GM12874 (cell line): ENCODE results near the gene ZSCAN2.
A peak's percentile ranks its signal among the peaks of the same experiment; 100 is the strongest.

Experiments used
- TF ChIP-seq, protein P1 (sequence below): IDR thresholded peaks from 2 replicates; pipeline ENCODE4 v1.5.1; 2011; ENCODE audit warnings: low read depth, mild to moderate bottlenecking, control low read depth, low read length, moderate library complexity; ENCODE audit not compliant: insufficient read depth

Gene ZSCAN2

DNA sequence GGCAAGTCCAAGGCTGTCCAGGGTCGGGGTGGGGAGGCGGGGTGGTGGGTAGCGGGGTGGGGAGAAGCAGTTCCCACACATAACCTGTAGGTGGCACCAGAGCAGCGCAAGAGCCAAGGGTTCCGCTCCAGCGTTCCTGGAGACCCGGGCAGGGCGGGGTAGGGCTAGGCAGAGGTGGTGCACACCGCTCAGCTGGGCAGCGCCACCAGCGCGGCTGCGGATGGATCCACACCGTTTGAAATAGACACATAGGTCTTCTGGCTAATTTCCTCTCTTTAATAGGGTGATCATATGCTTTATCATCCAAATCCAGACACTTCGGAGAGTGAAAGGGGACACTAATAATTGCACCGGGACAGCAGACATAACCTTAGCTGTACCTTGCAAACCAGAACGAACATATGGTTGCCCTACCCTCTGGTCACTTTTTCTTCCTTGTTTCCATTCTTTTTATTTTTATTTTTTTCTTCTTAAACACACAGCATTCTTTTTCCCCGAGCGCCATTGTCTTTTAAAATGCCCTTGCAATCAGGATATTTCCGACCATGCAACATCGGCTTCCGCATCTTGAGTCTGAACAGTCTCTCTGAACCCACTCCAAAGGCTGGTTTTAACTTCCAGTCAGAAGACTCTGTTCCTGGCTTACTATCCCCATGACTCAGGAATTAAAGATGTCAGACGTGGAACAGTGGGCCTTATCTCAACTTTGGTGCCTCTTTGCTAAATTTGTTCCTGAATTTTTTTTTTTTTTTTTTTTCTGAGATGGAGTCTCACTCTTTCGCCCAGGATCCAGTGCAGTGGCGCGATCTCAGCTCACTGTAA is 12.5 kb upstream of the ZSCAN2 start:
- TF ChIP-seq, protein P1, sequence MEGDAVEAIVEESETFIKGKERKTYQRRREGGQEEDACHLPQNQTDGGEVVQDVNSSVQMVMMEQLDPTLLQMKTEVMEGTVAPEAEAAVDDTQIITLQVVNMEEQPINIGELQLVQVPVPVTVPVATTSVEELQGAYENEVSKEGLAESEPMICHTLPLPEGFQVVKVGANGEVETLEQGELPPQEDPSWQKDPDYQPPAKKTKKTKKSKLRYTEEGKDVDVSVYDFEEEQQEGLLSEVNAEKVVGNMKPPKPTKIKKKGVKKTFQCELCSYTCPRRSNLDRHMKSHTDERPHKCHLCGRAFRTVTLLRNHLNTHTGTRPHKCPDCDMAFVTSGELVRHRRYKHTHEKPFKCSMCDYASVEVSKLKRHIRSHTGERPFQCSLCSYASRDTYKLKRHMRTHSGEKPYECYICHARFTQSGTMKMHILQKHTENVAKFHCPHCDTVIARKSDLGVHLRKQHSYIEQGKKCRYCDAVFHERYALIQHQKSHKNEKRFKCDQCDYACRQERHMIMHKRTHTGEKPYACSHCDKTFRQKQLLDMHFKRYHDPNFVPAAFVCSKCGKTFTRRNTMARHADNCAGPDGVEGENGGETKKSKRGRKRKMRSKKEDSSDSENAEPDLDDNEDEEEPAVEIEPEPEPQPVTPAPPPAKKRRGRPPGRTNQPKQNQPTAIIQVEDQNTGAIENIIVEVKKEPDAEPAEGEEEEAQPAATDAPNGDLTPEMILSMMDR = peak; percentile 87

DNA sequence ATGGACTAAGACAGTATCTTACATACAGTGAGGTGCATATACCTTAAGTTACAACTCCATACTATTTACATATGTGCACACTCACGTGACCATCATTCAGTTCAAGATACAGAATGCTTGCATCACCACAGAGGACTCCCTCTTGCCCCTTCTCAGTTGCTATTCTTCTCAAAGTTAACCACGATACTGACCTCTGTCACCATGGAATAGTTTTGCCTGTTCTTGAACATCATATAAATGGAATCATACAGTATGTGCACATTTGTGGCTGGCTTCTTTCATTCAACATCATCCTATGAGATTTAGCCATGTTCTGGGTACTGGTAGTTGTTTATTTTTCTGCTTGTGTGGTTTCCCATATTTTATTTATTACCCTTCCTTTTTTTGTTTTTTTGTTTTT is 10.4 kb upstream of the ZSCAN2 start:
- TF ChIP-seq, protein P1 = no peak

DNA sequence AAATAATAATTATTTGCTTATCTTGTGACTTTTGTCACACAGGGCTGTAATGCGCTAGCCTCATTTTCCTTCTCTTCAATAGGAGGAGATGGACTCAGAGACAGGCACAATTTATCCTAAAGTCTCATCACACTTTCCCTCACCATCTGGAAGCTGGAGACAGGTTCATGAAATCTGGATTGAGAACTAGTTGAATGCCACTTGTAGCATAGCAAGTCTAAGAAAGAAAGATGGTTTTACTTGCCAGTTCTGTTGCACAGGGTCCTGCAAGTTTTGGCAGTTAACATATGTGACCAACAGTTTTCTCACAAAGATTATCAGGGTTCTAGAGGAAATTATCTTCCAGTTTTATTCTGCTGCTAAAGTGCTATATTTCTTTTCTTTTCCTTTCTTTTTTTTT is 9.0 kb upstream of the ZSCAN2 start:
- TF ChIP-seq, protein P1 = no peak

DNA sequence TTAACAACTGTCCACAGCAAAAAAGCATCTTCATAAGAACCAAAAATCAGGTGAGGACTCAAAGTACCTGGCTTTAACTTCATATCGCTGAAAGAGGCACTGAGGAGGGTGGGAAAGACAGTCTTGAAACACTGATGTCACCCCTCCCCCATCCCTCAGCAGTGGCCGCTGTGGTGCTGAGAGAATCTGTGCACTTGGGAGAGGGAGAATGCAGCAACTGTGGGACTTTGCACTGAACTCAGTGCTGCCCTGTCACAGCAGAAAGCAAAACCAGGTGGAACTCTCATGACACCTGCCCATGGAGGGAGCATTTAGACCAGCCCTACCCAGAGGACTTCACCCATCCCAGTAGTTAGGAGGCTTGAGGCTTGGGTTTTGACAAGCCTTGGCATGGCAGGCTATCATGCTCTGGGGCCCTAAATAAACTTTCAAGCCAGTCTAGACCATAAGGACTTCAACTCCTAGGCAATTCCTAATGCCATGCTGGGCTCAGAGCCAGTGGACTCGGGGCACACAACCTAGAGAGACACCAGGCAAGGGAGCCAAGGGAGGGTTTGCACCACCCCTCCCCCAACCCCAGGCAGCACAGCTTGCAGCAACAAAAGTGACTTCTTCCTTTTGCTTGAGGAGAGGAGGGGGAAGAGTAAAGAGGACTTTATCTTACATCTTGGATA is 6.1 kb upstream of the ZSCAN2 start:
- TF ChIP-seq, protein P1 = no peak

DNA sequence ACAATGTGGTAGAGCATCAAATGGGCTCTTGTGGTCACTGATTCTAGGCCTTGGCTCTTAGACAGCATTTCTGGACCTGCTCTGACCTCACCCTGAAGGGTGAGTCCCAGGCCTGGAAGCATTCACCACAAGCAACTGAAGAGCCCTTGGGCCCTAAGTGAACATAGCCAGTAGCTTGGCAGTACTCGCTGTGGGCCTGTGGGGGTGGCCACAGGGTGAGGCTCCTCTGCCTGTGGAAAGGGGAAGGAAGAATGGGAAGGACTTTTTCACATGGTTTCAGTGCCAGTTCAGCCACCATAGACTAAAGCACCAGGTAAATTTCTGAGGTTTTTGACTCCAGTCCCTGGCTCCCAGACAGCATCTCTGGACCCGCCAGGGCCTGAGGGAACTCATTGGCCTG is 5.1 kb upstream of the ZSCAN2 start:
- TF ChIP-seq, protein P1 = no peak

DNA sequence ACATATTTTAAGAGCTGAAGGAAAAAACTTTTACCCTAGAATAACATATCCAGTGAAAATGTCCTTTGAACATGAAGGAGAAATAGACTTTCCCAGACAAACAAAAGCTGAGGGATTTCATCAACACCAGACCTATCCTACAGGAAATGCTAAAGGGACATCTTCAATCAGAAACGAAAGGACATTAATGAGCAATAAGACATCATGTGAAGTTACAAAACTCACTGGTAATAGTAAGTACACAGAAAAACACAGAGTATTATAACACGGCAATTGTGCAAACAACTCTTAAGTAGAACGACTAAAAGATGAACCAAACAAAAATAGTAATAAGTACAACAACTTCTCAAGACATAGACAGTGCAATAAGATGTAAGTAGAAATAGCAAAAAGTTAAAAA is 3.5 kb upstream of the ZSCAN2 start:
- TF ChIP-seq, protein P1 = no peak

DNA sequence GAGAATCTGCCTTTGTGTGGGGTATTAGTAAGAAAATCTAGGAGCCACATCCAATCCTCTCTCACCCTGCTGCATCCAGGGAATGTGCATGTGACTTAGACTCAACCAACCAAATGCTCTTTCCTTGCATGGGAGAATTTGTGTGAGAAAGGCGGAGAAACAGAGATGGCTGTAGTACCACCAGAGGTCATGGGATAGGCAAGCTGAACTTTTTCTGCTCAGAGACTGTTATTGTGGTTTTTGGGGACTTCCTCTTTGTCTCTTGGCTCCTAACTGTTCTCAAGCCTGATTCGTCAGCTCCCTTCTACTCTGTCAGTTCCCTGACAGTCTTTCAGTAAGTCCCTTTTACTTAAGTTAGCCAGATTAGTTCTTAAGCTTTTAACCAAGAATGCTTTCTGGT is 2.6 kb upstream of the ZSCAN2 start:
- TF ChIP-seq, protein P1 = no peak
